Endodermal cell (in vitro differentiated cells): ENCODE data around the gene CELF2. TPM values are rescaled to one million over a fixed set of nuclear protein-coding genes. Genes with fewer than 3 reads are reported as not detected.

Experiments
- DNase-seq: peaks from one replicate; pipeline ENCODE4 v3.0.0-alpha.2; 2017
- H3K27ac ChIP-seq: 2 replicates; pipeline ENCODE4 v1.5.1; 2013; ENCODE audit warnings: mild to moderate bottlenecking, low read depth, low read length, moderate library complexity
- H3K27me3 ChIP-seq: 2 replicates; pipeline ENCODE4 v1.6.1; 2013; ENCODE audit warnings: mild to moderate bottlenecking, low read length, moderate library complexity; ENCODE audit not compliant: insufficient read depth, control insufficient read depth, poor library complexity, severe bottlenecking
- H3K36me3 ChIP-seq: 2 replicates; pipeline ENCODE4 v1.7.0; 2013; ENCODE audit warnings: mild to moderate bottlenecking, low read length, moderate library complexity; ENCODE audit not compliant: control insufficient read depth, insufficient read depth
- H3K4me1 ChIP-seq: one replicate; pipeline ENCODE4 v1.7.0; 2013; ENCODE audit warnings: low read length; ENCODE audit not compliant: control insufficient read depth, insufficient read depth
- H3K4me3 ChIP-seq: 2 replicates; pipeline ENCODE4 v1.5.1; 2013; ENCODE audit warnings: mild to moderate bottlenecking, low read length, moderate library complexity
- H3K9ac ChIP-seq: 2 replicates; pipeline ENCODE4 v1.6.1; 2013; ENCODE audit warnings: mild to moderate bottlenecking, low read length, moderate library complexity; ENCODE audit not compliant: poor library complexity, severe bottlenecking; ENCODE audit errors: extremely low read depth
- H3K9me3 ChIP-seq: 2 replicates; pipeline ENCODE4 v1.6.1; 2013; ENCODE audit warnings: mild to moderate bottlenecking, low read length, moderate library complexity; ENCODE audit not compliant: control insufficient read depth
- H3K27ac Mint-ChIP-seq: 2 replicates; pipeline ENCODE4 v1.8.0; 2020; ENCODE audit warnings: mixed read lengths
- H3K27me3 Mint-ChIP-seq: 2 replicates; pipeline ENCODE4 v1.8.0; 2021; ENCODE audit warnings: mild to moderate bottlenecking, mixed read lengths; ENCODE audit not compliant: insufficient read depth
- H3K36me3 Mint-ChIP-seq: 2 replicates; pipeline ENCODE4 v1.8.0; 2020; ENCODE audit warnings: low read depth, mixed read lengths
- H3K4me1 Mint-ChIP-seq: 2 replicates; pipeline ENCODE4 v1.8.0; 2020; ENCODE audit warnings: mixed read lengths
- H3K4me3 Mint-ChIP-seq: 2 replicates; pipeline ENCODE4 v1.8.0; 2020; ENCODE audit warnings: mild to moderate bottlenecking, moderate library complexity, mixed read lengths
- H3K9me3 Mint-ChIP-seq: 2 replicates; pipeline ENCODE4 v1.8.0; 2020; ENCODE audit warnings: mild to moderate bottlenecking, mixed read lengths
- WGBS, 2 experiments: methylation state at CpG; one replicate each; pipeline versions ENCODE4 v1.1.5 to v1.1.7; 2013; ENCODE audit warnings: missing lambda C conversion rate in 2 of 2, mixed read lengths in 1 of 2; ENCODE audit not compliant: insufficient coverage in 1 of 2, insufficient read length in 1 of 2; 5-methylcytosine and 5-hydroxymethylcytosine counted together
- total RNA-seq, 2 donors: library from RNA; stranded (reverse); fragmentation: NEBNext Ultra II Directional in 1 of 2; extraction: Animal tissue kit (Norgen Biotek cat#: 25700) in 1 of 2; gene quantifications; 2 replicates in 1 of 2; 3 replicates in 1 of 2; pipeline ENCODE4 v1.2.1, GENCODE V29; 2021
- TF ChIP-seq, protein P1 (sequence below): fragments of 200-600 bp; sonication (generic); conservative IDR thresholded peaks from 2 replicates; pipeline ENCODE4 v1.5.0; 2021; ENCODE audit warnings: antibody characterized with exemption, mild to moderate bottlenecking

CELF2 gene
- total RNA-seq, 2 donors from 2014 or later: 79.9 to 96.1 TPM

DNA sequence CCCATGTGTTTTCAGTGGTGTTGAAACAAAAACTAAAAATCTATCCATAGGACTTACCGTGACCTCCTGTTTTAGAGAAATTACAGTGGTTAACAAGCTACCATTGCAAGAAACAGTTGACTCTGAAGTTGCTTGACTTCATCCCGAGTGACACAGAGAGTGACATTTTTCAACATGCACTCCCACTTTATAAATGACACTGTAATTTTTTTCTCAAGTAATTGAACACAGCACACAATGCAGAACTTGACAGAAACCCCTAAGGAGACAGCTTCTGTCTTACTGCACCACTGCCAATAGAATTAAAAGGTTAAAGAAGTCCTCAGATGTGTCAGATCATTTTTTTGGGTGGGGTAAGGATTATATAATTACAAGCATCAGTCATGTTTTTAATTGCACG, 246.1 kb downstream of the CELF2 start:
- WGBS, 2 experiments: 98 to 100% methylated on average over 1 to 3 of the region's 3 CpGs
- Mint-ChIP-seq H3K4me3 (no peak overlapping the region), H3K27ac (no peak overlapping the region), H3K4me1 (peaks cover 22% of the 10 kb centered on the region), H3K36me3 (peaks cover 44% of the 10 kb centered on the region), H3K9me3 (no peaks in the 10 kb centered on the region), H3K27me3 (no peaks in the 10 kb centered on the region)
- no peak overlapping the region for H3K27ac ChIP-seq
- no peaks in the 10 kb centered on the region for H3K4me1 ChIP-seq
- no peak overlapping the region for H3K4me3 ChIP-seq
- no peaks in the 10 kb centered on the region for H3K9me3 ChIP-seq
- peaks cover 71% of the 10 kb centered on the region for H3K36me3 ChIP-seq
- no peak overlapping the region for H3K9ac ChIP-seq
- TF ChIP-seq, protein P1, sequence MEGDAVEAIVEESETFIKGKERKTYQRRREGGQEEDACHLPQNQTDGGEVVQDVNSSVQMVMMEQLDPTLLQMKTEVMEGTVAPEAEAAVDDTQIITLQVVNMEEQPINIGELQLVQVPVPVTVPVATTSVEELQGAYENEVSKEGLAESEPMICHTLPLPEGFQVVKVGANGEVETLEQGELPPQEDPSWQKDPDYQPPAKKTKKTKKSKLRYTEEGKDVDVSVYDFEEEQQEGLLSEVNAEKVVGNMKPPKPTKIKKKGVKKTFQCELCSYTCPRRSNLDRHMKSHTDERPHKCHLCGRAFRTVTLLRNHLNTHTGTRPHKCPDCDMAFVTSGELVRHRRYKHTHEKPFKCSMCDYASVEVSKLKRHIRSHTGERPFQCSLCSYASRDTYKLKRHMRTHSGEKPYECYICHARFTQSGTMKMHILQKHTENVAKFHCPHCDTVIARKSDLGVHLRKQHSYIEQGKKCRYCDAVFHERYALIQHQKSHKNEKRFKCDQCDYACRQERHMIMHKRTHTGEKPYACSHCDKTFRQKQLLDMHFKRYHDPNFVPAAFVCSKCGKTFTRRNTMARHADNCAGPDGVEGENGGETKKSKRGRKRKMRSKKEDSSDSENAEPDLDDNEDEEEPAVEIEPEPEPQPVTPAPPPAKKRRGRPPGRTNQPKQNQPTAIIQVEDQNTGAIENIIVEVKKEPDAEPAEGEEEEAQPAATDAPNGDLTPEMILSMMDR: no peak
- no peaks in the 10 kb centered on the region for H3K27me3 ChIP-seq
- DNase-seq: no peak

DNA sequence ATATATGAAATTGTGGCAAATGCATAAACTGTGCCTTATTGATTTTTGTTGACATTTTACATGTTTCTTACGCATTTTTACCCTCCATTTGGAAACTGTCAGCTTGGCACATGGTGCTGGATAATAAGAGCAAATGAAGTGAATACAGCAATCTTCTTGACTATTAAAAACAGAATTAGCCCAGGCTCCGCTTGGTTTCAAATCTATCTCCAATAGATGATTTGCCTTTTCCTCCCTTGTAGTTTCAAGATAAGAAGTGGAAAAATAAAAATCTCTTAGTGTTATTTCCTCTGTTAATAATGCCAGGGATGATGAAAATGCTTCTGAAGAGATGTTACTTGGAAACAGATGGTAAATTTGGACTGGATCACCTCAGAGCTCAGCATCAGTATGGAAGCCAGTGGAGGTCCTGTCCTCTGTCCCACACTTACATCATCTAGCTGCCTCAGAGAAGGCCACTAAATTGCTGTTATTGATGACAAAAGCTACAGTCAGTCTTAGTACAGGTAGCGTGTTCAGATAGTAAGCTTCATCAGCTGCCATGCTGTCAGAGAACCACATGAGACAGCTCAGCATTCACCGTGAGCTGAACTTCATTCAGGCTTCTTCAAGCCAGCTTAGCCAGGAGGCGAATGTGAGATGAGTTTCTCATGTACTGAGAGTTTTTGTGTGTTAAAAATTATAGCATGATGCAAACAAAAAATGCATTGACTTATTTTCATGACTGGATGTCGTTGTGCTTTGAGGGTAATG, 246.8 kb downstream of the CELF2 start:
- Histone ChIP-seq H3K36me3 (peaks cover 71% of the 10 kb centered on the region), H3K27me3 (no peaks in the 10 kb centered on the region), H3K9ac (no peak overlapping the region), H3K4me1 (no peaks in the 10 kb centered on the region), H3K4me3 (no peak overlapping the region), H3K27ac (no peak overlapping the region), H3K9me3 (no peaks in the 10 kb centered on the region)
- no peak for DNase-seq
- 97 to 100% methylated on average over 4 to 6 of the region's 6 CpGs for WGBS, 2 experiments
- TF ChIP-seq, protein P1: no peak
- no peak overlapping the region for H3K27ac Mint-ChIP-seq
- H3K36me3 Mint-ChIP-seq: peaks cover 37% of the 10 kb centered on the region
- H3K4me3 Mint-ChIP-seq: no peak overlapping the region
- no peaks in the 10 kb centered on the region for H3K27me3 Mint-ChIP-seq
- no peaks in the 10 kb centered on the region for H3K9me3 Mint-ChIP-seq
- peaks cover 22% of the 10 kb centered on the region for H3K4me1 Mint-ChIP-seq

DNA sequence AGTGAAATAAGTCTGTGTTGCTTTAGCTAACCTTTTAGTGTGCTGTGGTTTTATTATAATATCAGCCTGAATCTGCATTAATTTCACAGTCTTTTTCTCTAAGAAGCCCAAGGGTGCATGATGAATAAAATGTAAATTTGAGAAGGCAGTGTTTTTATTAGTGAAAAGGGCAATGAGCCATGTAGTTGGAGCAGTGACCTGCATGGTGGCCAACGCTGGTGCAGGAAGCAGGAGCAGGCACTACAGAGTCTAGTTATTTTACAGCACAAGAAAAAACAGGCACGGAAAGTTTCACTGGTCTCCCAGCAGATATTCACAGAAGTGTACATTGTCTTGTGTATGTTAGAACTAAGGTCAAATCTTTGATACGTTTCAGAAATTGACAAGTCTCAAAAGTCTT, 247.8 kb downstream of the CELF2 start:
- peaks cover 3% of the 10 kb centered on the region for H3K4me1 ChIP-seq

More for the DNA sequence above, 247.8 kb downstream of the CELF2 start:
- TF ChIP-seq, protein P1: no peak
- no peak overlapping the region for H3K27ac Mint-ChIP-seq
- no peaks in the 10 kb centered on the region for H3K27me3 Mint-ChIP-seq
- no peak overlapping the region for H3K4me3 Mint-ChIP-seq
- Histone ChIP-seq H3K27ac (no peak overlapping the region), H3K9me3 (no peaks in the 10 kb centered on the region), H3K4me3 (no peak overlapping the region), H3K27me3 (no peaks in the 10 kb centered on the region), H3K9ac (no peak overlapping the region), H3K36me3 (peaks cover 63% of the 10 kb centered on the region)
- DNase-seq: no peak
- WGBS, 2 experiments: 84 to 91% methylated on average over 2 to 3 of the region's 3 CpGs
- peaks cover 29% of the 10 kb centered on the region for H3K36me3 Mint-ChIP-seq
- no peaks in the 10 kb centered on the region for H3K9me3 Mint-ChIP-seq
- peaks cover 29% of the 10 kb centered on the region for H3K4me1 Mint-ChIP-seq
